Measurements from ENCODE around the gene SAPCD2. TPM values are rescaled to one million over a fixed set of nuclear protein-coding genes. Genes with fewer than 3 reads are reported as not detected.

The SAPCD2 gene
- total RNA-seq, 1 experiment from 2014 or later, result 15.7 TPM

DNA sequence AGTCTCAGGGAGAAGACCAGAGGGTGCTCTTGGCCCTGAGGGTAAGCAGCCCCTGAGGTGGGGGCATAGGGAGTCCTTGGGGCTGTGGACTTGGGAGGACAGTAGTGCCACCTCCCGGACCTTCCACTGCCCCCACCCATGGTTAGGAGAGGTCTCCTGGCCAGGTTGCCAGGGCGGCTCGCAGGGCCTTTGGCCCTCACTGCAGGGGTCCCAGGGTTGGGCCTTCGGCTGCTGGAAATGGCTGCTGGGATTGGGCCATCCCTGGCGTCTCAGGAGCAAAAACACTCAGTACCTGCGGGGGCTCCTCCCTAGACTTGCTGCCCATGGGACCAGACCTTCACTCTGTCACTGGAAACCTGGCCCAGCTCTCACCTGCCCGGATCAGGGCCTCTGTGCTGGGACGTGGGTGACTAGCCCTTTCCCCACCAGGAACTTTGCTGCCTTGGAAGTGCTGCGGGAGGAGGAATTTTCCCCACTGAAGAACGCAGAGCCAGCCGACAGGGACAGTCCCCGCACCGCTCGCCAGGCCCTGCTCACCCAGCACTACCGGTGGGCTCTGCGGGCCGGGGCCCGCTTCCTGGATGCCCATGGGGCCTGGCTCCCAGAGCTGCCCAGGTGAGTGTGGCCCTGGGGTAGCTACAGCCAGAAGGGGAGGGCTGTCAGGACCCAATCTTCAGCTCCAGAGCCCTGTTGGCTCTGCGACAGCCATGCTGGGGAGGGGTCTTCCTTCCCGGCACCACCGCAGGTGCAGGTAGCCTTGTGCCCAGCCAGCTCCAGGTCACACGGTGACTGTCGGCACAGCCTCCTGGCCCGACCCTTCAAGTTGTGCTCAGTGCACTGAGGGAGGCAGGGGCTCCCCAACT, 10.1 kb upstream of the SAPCD2 start:
- DNase-seq (ENCODE audit: unreplicated experiment), result no peak
- CTCF ChIA-PET, result interaction anchor here (0.6 to 3.8 kb wide), 5 partner anchors 9 to 181 kb away, joined by 3 to 23 read pairs (median 3); partner anchors contain the start of gene SAPCD2
- TF ChIP-seq, protein P1, sequence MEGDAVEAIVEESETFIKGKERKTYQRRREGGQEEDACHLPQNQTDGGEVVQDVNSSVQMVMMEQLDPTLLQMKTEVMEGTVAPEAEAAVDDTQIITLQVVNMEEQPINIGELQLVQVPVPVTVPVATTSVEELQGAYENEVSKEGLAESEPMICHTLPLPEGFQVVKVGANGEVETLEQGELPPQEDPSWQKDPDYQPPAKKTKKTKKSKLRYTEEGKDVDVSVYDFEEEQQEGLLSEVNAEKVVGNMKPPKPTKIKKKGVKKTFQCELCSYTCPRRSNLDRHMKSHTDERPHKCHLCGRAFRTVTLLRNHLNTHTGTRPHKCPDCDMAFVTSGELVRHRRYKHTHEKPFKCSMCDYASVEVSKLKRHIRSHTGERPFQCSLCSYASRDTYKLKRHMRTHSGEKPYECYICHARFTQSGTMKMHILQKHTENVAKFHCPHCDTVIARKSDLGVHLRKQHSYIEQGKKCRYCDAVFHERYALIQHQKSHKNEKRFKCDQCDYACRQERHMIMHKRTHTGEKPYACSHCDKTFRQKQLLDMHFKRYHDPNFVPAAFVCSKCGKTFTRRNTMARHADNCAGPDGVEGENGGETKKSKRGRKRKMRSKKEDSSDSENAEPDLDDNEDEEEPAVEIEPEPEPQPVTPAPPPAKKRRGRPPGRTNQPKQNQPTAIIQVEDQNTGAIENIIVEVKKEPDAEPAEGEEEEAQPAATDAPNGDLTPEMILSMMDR (IDR thresholded peaks at IDR 0.05; ENCODE audit: unreplicated experiment), result no peak
- H3K36me3 Mint-ChIP-seq (ENCODE audit: insufficient read depth, unreplicated experiment), result no peaks in the 10 kb centered on the region
- intact Hi-C loops (cut with micrococcal nuclease), result no loop called here
- H3K27me3 Mint-ChIP-seq (ENCODE audit: insufficient read depth, unreplicated experiment), result no peaks in the 10 kb centered on the region
- POLR2A ChIA-PET, result no interaction called here
- no peak overlapping the region for H3K4me3 Mint-ChIP-seq (ENCODE audit: unreplicated experiment)
- no peaks in the 10 kb centered on the region for H3K9me3 Mint-ChIP-seq (ENCODE audit: unreplicated experiment)
- peaks cover 19% of the 10 kb centered on the region for H3K4me1 Mint-ChIP-seq (ENCODE audit: insufficient read depth, unreplicated experiment)
- BruUV-seq (replicated peaks), result no TSS peak
- no peak overlapping the region for H3K27ac Mint-ChIP-seq (ENCODE audit: low read depth, unreplicated experiment)

- H3K27me3 Mint-ChIP-seq (ENCODE audit: insufficient read depth, unreplicated experiment), result no peaks in the 10 kb centered on the region
- peaks cover 15% of the 10 kb centered on the region for H3K4me1 Mint-ChIP-seq (ENCODE audit: insufficient read depth, unreplicated experiment)
- H3K4me3 Mint-ChIP-seq (ENCODE audit: unreplicated experiment), result no peak overlapping the region
- TF ChIP-seq, protein P1 (IDR thresholded peaks at IDR 0.05; ENCODE audit: unreplicated experiment), result no peak
- intact Hi-C loops (cut with micrococcal nuclease), result no loop called here
- H3K36me3 Mint-ChIP-seq (ENCODE audit: insufficient read depth, unreplicated experiment), result no peaks in the 10 kb centered on the region
- ChIA-PET POLR2A (no interaction called here), CTCF (no interaction called here)
- no TSS peak for BruUV-seq (replicated peaks)
- H3K9me3 Mint-ChIP-seq (ENCODE audit: unreplicated experiment), result no peaks in the 10 kb centered on the region
- no peak for DNase-seq (ENCODE audit: unreplicated experiment)
- no peak overlapping the region for H3K27ac Mint-ChIP-seq (ENCODE audit: low read depth, unreplicated experiment)
Measured at GRCh38 chr9:137079401-137079787, 9.0 kb upstream of the SAPCD2 start.

- no peak for DNase-seq (ENCODE audit: unreplicated experiment)
- Mint-ChIP-seq H3K4me3 (ENCODE audit: unreplicated experiment) (no peak overlapping the region), H3K4me1 (ENCODE audit: insufficient read depth, unreplicated experiment) (peaks cover 12% of the 10 kb centered on the region), H3K36me3 (ENCODE audit: insufficient read depth, unreplicated experiment) (no peaks in the 10 kb centered on the region), H3K27ac (ENCODE audit: low read depth, unreplicated experiment) (no peak overlapping the region), H3K9me3 (ENCODE audit: unreplicated experiment) (no peaks in the 10 kb centered on the region), H3K27me3 (ENCODE audit: insufficient read depth, unreplicated experiment) (no peaks in the 10 kb centered on the region)
- intact Hi-C loops (cut with micrococcal nuclease), result no loop called here
- ChIA-PET CTCF (no interaction called here), POLR2A (interaction anchor here (2.4 kb wide), 1 partner anchor 8 kb away, joined by 8 read pairs; the partner anchor contains the start of gene MAN1B1)
- TF ChIP-seq, protein P1 (IDR thresholded peaks at IDR 0.05; ENCODE audit: unreplicated experiment), result no peak
- BruUV-seq (replicated peaks), result no TSS peak
Measured at GRCh38 chr9:137078701-137079400, 8.5 kb upstream of the SAPCD2 start.

All from MCF 10A (cell line).